GM18868 (cell line): Measurements from ENCODE around the gene RPTOR.
A peak's percentile ranks its signal among the peaks of the same experiment; 100 is the strongest.
"Not testable (repeated sequence)": the region's sequence is repeated elsewhere in the genome, so short reads cannot be mapped to it uniquely, and the experiment has no call there.

Experiments used
- ATAC-seq: cut with Tn5 transposase; IDR thresholded peaks from one replicate; pipeline ENCODE4 v1.9.1; 2021; ENCODE audit warnings: mild to moderate bottlenecking, moderate library complexity; ENCODE audit not compliant: unreplicated experiment

RPTOR gene

DNA sequence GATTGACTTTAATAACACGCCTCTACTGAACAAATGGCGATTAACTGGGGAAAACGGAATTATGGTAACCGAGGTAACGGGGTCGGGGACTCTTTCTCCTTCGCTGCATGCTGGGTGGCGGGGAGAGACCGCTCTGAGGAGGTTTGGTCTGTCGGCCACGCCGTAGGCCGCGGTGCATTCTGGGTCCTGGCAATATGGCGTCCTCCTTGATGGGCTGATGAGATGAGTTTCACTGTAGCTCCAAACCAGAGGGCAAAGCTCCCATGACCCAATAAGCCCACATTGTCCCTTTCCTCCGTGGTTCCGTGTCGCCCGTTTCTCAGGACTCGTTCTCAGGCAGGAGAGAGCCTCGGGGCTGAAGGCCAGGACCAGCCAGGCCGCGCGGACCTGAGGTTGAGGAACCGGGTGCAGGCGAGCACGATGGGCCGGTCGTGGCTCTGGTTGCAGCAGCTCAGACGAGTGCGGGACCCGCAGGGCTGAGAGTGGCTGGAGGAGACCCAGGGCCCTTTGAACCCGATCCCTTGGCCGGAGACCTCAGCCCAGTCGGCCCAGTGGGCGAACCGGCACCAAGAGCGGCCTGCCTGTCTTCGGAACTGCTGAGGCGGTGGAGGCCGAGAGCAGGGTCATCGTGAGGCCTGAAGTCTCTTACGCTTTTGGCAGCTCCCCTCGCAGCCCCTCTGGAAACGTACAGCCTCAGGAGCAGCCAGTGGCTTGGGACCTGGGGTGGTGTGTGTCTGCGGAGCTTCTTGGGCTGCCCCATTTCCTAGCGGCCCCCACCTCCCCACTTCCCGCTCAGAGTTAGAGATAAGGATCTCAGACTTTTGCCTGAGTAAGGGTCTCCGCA lies at the start of gene RPTOR:
TSS of gene RPTOR (plus strand) at position 184 of the 844 bp plus-strand sequence. CDS start 792 bp downstream, outside the sequence.
- peak; percentile 70 for ATAC-seq

DNA sequence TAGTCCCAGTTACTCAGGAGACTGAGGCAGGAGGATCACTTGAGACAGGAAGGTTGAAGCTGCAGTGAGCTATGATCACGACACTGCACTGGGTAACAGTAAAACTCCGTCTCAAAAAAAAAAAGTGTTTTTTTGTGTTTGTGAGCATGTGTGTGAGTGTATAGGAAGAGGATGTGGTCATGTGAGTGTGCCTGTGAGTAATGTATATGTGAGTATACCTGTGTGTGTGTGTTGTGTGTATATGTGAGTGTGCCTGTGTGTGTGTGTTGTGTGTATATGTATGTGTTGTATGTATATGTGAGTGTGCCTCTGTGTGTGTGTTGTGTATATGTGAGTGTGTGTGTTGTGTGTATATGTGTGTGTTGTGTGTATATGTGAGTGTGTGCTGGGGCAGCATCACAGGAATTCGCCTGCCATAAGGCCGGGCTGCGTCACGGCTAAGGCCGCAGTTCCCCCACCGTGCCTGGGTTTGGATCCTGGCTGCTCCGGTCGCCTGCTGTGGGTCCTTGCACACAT lies 46.9 kb upstream of the RPTOR start:
- no peak for ATAC-seq

DNA sequence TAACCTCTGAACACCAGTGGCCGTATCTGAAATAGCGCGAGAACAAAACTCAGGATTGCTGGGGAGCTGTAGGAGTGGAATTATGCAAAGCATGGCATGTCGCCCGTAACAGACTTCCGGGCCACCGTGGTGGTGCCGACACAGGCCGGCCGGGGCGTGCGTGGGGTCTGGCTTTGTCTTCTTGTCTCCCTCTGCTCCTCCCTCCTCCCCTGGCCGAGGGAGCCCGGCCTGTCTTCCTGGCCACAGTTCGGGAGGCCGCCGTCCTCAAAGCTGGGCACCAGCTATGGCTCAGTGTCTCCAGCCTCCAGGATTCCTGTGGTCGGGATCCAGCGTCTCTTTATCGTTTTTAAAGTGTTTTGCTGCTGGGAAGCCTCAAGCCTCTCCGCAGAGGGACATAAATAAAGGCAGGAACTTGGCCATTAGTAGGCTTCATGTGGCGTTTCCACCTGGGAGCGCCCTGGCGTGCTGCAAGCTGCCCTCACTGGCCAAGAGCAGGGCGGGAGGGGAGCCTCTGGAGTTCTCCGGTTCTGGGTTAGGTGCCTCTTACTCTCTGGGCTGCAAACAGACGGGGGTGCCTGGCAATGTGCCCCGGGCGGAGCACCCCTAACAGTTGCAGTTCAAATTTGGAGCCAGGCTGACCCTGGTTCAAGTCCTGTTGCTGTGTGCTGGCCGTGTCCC lies 46.3 kb upstream of the RPTOR start:
- no peak for ATAC-seq

DNA sequence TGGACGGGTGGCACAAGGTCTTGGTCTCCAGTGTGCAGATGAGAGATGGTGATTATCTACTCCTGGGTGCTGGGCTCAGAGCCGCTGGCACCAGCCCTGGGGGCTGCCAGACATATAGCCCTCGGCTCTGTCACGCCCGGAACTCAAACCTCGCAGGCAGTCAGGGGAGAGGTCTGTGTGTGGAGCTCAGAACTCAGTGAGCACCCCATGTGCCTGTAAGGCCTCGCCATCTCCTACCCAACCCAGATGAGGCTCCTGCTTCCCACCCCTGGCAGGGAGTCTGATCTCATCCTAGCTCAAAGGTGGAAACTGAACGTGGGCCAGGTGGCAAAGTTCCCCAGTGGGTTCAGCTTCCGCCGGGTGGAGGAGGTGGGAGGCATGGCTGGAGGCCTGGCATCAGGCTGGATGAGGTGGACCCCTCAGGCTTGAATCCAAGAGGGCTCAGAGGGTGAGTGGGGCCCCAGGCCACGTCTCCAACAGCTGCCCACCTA lies 45.7 kb upstream of the RPTOR start:
- no peak for ATAC-seq

DNA sequence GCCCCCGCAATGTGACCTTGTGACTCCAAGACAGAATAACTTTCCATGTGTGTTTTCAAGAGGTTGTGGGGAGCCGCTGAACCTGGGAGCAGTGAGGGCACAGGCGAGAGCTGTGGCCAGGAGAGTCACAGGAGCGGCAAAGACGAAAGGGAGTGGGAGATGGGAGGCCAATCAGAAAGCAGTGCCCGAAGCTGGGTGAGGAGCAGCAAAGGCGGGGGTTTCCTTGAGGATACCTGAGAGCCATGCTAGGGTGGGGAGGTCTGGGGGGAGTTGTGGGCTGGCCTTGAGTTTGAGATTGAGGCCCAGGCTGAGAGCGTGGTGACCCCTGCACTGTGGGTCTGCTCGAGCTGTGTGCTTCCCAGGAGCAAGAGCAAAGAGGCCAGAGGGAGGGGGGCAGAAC lies 45.1 kb upstream of the RPTOR start:
- ATAC-seq, result no peak

GRCh38 chr17:80499961-80500665 lies 44.5 kb upstream of the RPTOR start:
- ATAC-seq, result no peak

- ATAC-seq, result no peak
Observed at GRCh38 chr17:80501741-80502577, 42.7 kb upstream of the RPTOR start.

- ATAC-seq, result no peak
Observed at GRCh38 chr17:80502578-80502877, 42.1 kb upstream of the RPTOR start.

DNA sequence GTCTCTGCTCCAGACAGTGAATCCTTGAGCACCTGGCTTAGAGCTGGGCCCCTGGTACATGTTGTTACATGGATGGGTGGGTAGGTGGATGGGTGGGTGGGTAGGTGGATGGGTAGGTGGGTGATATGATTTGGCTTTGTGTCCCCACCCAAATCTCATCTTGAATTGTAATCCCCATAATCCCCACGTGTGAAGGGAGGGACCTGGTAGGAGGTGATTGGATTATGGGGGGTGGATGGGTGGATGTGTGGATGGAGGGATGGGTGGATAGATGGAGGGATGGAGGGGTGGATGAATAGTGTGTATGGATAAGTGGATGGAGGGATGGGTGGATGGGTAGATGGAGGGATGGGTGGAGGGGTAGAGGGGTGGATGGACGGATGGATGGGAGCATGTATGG lies 41.6 kb upstream of the RPTOR start:
- ATAC-seq, result no peak

DNA sequence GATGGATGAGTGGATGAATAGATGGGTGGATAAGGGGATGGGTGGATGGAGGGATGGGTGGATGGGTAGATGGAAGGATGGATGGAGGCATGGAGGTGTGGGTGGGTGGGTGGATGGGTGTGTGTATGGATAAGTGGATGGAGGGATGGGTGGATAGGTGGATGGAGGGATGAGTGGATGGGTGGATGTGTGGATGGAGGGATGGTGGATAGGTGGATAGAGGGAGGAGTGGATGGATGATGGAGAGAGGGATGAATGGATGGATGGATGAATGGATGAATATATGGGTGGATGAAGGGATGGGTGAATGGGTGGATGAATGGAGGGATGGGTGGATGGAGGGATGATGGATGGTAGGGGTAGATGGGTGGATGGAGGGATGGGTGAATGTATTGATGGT lies 40.7 kb upstream of the RPTOR start:
- no peak for ATAC-seq

- ATAC-seq, result no peak
Observed at GRCh38 chr17:80504686-80505413, 39.8 kb upstream of the RPTOR start.

- ATAC-seq, result not testable (repeated sequence)
Observed at GRCh38 chr17:80507177-80507576, 37.5 kb upstream of the RPTOR start.

GRCh38 chr17:80507965-80508364 lies 36.7 kb upstream of the RPTOR start:
- no peak for ATAC-seq

DNA sequence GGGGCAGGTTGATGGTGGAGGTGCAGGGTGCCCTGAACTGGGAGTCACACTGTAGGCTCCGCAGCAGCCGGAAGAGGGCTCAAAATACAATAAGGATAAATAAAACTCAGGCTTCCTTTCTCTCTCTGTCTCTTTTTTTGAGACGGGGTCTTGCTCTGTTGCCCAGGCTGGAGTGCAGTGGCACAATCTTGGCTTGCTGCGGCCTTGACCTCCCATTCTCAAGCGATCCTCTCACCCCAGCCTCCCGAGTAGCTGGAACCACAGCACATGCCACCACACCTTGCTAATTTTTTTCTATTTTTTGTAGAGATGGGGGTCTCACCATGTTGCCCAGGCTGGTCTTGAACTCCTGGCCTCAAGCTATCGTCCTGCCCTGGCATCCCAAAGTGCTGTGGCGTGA lies 35.3 kb upstream of the RPTOR start:
- no peak for ATAC-seq

DNA sequence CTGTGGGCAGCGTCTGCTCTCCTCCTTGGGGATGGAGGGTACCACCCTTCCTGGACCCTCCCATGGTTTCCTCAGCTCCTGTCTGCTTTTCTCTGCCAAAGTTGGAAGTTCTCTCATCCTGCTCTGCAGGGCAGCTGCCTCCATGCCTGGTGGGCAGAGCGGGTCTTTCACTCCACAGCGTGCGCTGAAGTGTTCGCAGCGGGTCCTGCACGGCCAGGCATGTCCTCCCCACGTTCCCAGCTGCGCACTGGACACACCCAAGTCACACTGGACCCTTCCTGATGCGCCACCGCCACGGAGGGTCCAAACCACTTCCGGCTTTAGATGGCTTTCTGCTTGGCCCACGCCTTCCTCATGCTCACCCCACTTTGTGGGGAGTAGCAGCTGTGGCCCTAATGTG lies 34.5 kb upstream of the RPTOR start:
- no peak for ATAC-seq

DNA sequence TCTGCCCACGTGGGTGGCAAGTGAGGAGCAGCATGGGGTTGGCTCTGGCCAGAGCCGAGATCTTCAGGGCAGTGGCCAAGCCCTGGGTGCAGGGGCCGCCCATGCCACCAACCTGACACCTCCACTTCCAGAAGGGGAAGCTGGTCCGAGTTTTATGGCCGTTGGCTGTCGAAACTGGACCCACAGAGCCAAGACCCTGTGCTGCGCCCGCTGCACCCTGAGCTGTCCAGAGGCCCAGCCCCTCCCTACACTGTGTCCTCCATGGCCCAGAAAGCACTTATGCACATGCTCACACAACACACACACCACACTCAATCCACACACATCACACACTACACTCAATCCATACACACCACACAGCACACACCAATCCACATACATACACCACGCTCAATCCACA lies 33.9 kb upstream of the RPTOR start:
- ATAC-seq, result no peak

DNA sequence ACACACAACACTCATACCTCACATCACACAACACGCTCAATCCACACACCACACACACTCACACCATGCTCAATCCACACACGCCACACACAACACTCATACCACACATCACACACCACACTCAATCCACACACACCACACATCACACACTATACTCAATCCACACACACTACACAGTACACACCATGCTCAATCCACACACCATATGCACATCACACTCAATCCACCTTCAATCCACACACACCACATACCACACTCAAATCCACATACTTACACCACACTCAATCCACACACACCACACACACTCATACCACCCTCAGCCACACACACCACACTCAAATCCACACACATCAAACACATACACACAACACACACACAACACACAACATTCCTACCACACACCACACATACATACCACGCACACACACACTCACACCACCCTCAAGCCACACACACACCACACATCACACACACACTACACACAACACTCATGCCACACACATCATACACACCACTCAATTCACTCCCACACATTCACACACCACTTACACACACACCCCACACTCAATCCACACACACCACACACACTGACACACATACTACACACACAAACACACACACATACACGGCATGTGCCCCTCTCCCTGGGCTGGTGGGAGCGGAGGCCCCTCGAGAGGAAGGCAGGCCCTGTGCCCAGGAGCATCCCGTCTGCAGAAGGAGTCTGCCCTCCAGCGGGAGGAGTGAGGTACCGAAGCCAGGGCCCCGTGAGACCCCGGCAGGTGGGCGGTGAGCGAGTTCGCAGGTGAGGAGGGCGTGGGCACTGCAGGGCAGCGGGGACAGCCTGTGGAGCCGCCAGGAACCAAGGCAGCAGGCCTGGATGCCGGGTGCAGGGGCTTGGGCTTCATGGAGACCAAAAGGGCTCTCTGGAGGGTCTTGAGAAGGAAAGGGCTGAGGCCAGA lies 33.1 kb upstream of the RPTOR start:
- ATAC-seq, result no peak

DNA sequence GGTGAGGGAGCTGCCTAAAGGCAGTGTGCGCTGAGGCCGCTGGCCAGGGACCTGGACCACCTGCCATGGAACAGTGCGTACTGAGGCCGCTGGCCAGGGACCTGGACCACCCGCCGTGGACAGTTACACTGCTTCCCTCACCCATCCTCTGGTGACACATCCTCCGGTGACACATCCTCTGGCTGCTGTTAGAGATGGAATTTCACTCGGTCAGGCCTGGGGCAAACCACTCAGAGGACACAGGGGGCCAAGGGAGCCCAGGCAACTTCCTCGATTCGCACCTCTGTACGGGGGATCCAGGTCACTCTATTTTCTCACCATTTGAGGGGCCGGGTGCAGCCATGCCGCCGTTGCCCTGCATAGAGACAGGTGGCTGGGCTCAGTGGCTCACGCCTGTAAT lies 32.4 kb upstream of the RPTOR start:
- ATAC-seq, result no peak

DNA sequence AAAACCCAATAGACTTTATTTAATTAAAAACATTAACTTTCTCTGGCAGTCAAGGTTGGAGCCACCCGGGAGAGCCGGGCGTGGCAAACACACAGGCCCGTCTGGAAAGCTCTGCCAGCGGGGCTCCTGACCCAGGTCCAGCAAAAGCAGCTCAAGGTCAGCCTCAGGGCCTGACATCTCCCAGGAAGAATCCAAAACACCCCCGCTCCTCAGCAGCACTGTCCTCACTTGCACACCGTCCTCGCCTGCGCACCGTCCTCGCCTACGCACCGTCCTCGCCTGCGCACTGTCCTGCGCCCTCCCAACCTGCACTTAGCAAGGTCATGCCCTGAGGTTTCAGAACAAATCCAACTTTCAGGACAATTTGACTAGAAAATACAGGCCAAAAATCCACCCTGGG lies 31.4 kb upstream of the RPTOR start:
- ATAC-seq, result no peak
